ENCODE measurements around the gene GARNL3.

GARNL3 gene

GRCh38 chr9:127316586-127317323 lies 52.2 kb downstream of the GARNL3 start:
- no peak for DNase-seq

GRCh38 chr9:127318651-127319167 lies 54.1 kb downstream of the GARNL3 start:
- no peak for DNase-seq

GRCh38 chr9:127319366-127320114 lies 55.0 kb downstream of the GARNL3 start:
- DNase-seq: no peak

- DNase-seq: no peak
These were observed 55.5 kb downstream of the GARNL3 start for GRCh38 chr9:127320115-127320378.

GRCh38 chr9:127323393-127323792 lies 58.8 kb downstream of the GARNL3 start:
- DNase-seq: no peak

- DNase-seq: no peak
These were observed 65.9 kb downstream of the GARNL3 start for GRCh38 chr9:127330501-127330900.

GRCh38 chr9:127333221-127334064 lies 68.9 kb downstream of the GARNL3 start:
- no peak for DNase-seq

GRCh38 chr9:127334725-127335124 lies 70.2 kb downstream of the GARNL3 start:
- no peak for DNase-seq

- DNase-seq: no peak
These were observed 71.5 kb downstream of the GARNL3 start for GRCh38 chr9:127336086-127336485.

GRCh38 chr9:127336506-127337352 lies 72.2 kb downstream of the GARNL3 start:
- no peak for DNase-seq

GRCh38 chr9:127340721-127341120 lies 76.1 kb downstream of the GARNL3 start:
- DNase-seq: no peak

- DNase-seq: no peak
These were observed 76.6 kb downstream of the GARNL3 start for GRCh38 chr9:127341152-127341551.

GRCh38 chr9:127344368-127345000 lies 79.9 kb downstream of the GARNL3 start:
- no peak for DNase-seq

- no peak for DNase-seq
These were observed 81.0 kb downstream of the GARNL3 start for GRCh38 chr9:127345566-127345965.

GRCh38 chr9:127346584-127346983 lies 82.0 kb downstream of the GARNL3 start:
- DNase-seq: no peak

- no peak for DNase-seq
These were observed 83.5 kb downstream of the GARNL3 start for GRCh38 chr9:127347831-127348776.

GRCh38 chr9:127349483-127350113 lies 85.0 kb downstream of the GARNL3 start:
- no peak for DNase-seq

GRCh38 chr9:127351182-127352166 lies 86.9 kb downstream of the GARNL3 start:
- DNase-seq: no peak

- DNase-seq: no peak
These were observed 89.3 kb downstream of the GARNL3 start for GRCh38 chr9:127353882-127354281.
